NCI-H128 (cell line): ENCODE results near the gene NXPH2.

Experiments
- DNase-seq: peaks from one replicate; lab custom pipeline; 2025; ENCODE audit not compliant: unreplicated experiment; lab: John Stamatoyannopoulos, UW

Gene NXPH2

GRCh38 chr2:138640921-138641676 is 139.1 kb downstream of the NXPH2 start:
- no peak for DNase-seq

GRCh38 chr2:138637686-138638085 is 142.5 kb downstream of the NXPH2 start:
- no peak for DNase-seq

GRCh38 chr2:138637061-138637460 is 143.1 kb downstream of the NXPH2 start:
- DNase-seq: no peak

- DNase-seq: no peak
These were observed 147.1 kb downstream of the NXPH2 start for GRCh38 chr2:138633049-138633448.

GRCh38 chr2:138632066-138632620 is 148.0 kb downstream of the NXPH2 start:
- DNase-seq: no peak

GRCh38 chr2:138630164-138630563 is 150.0 kb downstream of the NXPH2 start:
- no peak for DNase-seq

- DNase-seq: no peak
These were observed 154.0 kb downstream of the NXPH2 start for GRCh38 chr2:138626148-138626547.

- no peak for DNase-seq
These were observed 157.6 kb downstream of the NXPH2 start for GRCh38 chr2:138622613-138623012.

- DNase-seq: no peak
These were observed 159.1 kb downstream of the NXPH2 start for GRCh38 chr2:138621139-138621538.

GRCh38 chr2:138620431-138620830 is 159.8 kb downstream of the NXPH2 start:
- DNase-seq: no peak
